HepG2 (cell line): ENCODE results near the gene TOR4A. TPM values are rescaled to one million over a fixed set of nuclear protein-coding genes. Genes with fewer than 3 reads are reported as not detected.

Source experiments
- ATAC-seq: fragments of 200-7000 bp; cut with Tn5 transposase; 3 replicates; pipeline ENCODE4 v1.9.1; 2020; ENCODE audit warnings: mild to moderate bottlenecking, moderate library complexity
- BruUV-seq: library from RNA; stranded (reverse); fragments of 400-500 nt; replicated peaks from 2 replicates; lab custom pipeline; 2021; lab: Mats Ljungman, UMichigan
- CTCF ChIA-PET: fragments of 300-600 bp; formaldehyde crosslinking; extraction: SDS; loops from one replicate; lab custom pipeline; 2021; ENCODE audit warnings: low total read pairs, inconsistent platforms, low intra/inter-chr PET ratio; lab: Yijun Ruan, JAX
- POLR2A ChIA-PET: fragments of 350-600 bp; sonication (Branson Sonifier 250); formaldehyde crosslinking; loops from one replicate; lab custom pipeline; 2020; ENCODE audit warnings: antibody characterized with exemption, inconsistent platforms; lab: Yijun Ruan, JAX
- DNase-seq: peaks from one replicate; pipeline ENCODE4 v3.0.0-alpha.2; 2015; ENCODE audit warnings: low spot score
- FAIRE-seq: peaks from 3 replicates; lab custom pipeline; 2011; peaks lifted over from hg19 to GRCh38; lab: Jason Lieb, UNC
- H2AFZ ChIP-seq: one replicate; pipeline ENCODE4 v1.6.1; 2011; ENCODE audit warnings: low read length, inconsistent platforms
- H3K27ac ChIP-seq: fragments of 300-600 bp; 3 replicates; pipeline ENCODE4 v1.8.0; 2011; ENCODE audit warnings: mixed run types, mild to moderate bottlenecking, mixed read lengths, low read length, inconsistent platforms; ENCODE audit not compliant: insufficient read depth; ENCODE audit errors: extremely low read length
- H3K27me3 ChIP-seq, 2 experiments: fragments of 200-600 bp in 1 of 2; 2 replicates in 1 of 2; 3 replicates in 1 of 2; pipeline versions ENCODE4 v1.6.0 to v1.8.0; 2011; ENCODE audit warnings: low read length in 2 of 2, mild to moderate bottlenecking in 2 of 2, moderate library complexity in 2 of 2, inconsistent platforms in 1 of 2; ENCODE audit not compliant: insufficient read depth in 2 of 2, control insufficient read depth in 1 of 2
- H3K36me3 ChIP-seq, 2 experiments: fragments of 200-600 bp in 1 of 2; replicated peaks in 1 of 2; 2 replicates in 1 of 2; 3 replicates in 1 of 2; pipeline versions ENCODE4 v1.5.1 to v1.8.0; 2011; ENCODE audit warnings: low read length in 2 of 2, inconsistent platforms in 1 of 2; ENCODE audit not compliant: insufficient read depth in 2 of 2, control insufficient read depth in 1 of 2
- H3K4me1 ChIP-seq: 2 replicates; pipeline ENCODE4 v1.5.1; 2012; ENCODE audit warnings: low read length, inconsistent platforms; ENCODE audit not compliant: insufficient read depth
- H3K4me2 ChIP-seq: 2 replicates; pipeline ENCODE4 v1.6.0; 2011; ENCODE audit warnings: low read depth, low read length, inconsistent platforms
- H3K4me3 ChIP-seq, 3 experiments: fragments of 200-600 bp in 1 of 3; sonication (generic), shearing (Covaris generic) in 1 of 3; replicated peaks in 1 of 3; 2 replicates each; pipeline ENCODE4 v1.5.1; 2011 to 2016; ENCODE audit warnings: low read length in 3 of 3, inconsistent platforms in 2 of 3, low read depth in 2 of 3, mild to moderate bottlenecking in 2 of 3, control low read depth in 1 of 3, mixed read lengths in 1 of 3; ENCODE audit not compliant: insufficient read depth in 1 of 3
- H3K79me2 ChIP-seq: one replicate; pipeline ENCODE4 v1.6.1; 2011; ENCODE audit warnings: low read length, inconsistent platforms; ENCODE audit not compliant: insufficient read depth
- H3K9ac ChIP-seq: 2 replicates; pipeline ENCODE4 v1.6.0; 2011; ENCODE audit warnings: mild to moderate bottlenecking, low read depth, low read length, inconsistent platforms; ENCODE audit not compliant: insufficient read depth
- H3K9me3 ChIP-seq: 2 replicates; pipeline ENCODE4 v1.5.1; 2012; ENCODE audit warnings: mild to moderate bottlenecking, low read length
- H4K20me1 ChIP-seq: 2 replicates; pipeline ENCODE4 v1.6.0; 2011; ENCODE audit warnings: inconsistent platforms, mild to moderate bottlenecking, low read length, moderate library complexity; ENCODE audit not compliant: insufficient read depth
- ARHGAP35 ChIP-seq: sonication (generic); formaldehyde crosslinking; IDR thresholded peaks from 2 replicates; pipeline ENCODE4 v1.9.0; 2022; ENCODE audit warnings: mild to moderate bottlenecking, inconsistent platforms, moderate library complexity, missing genetic modification reagents, borderline replicate concordance
- BCL6 ChIP-seq: IDR thresholded peaks from 2 replicates; pipeline ENCODE4 v1.6.1; 2016; ENCODE audit warnings: missing genetic modification reagents, missing compliant biosample characterization
- CSRNP1 ChIP-seq: sonication (generic); formaldehyde crosslinking; IDR thresholded peaks from 2 replicates; pipeline ENCODE4 v1.8.1; 2023; ENCODE audit warnings: mild to moderate bottlenecking, missing genetic modification reagents
- HNRNPLL ChIP-seq: fragments of 200-400 bp; formaldehyde crosslinking; IDR thresholded peaks from 2 replicates; pipeline ENCODE4 v1.6.1; 2017; ENCODE audit warnings: mild to moderate bottlenecking, low read depth, low read length; ENCODE audit not compliant: poor library complexity, severe bottlenecking
- KDM4B ChIP-seq: sonication (generic); formaldehyde crosslinking; IDR thresholded peaks from 2 replicates; pipeline ENCODE4 v1.4.0; 2020; ENCODE audit warnings: missing genetic modification reagents
- MAX ChIP-seq: IDR thresholded peaks from 2 replicates; pipeline ENCODE4 v1.6.1; 2012; ENCODE audit warnings: inconsistent platforms
- NCOA2 ChIP-seq: sonication (generic); formaldehyde crosslinking; IDR thresholded peaks from 2 replicates; pipeline ENCODE4 v1.8.0; 2022; ENCODE audit warnings: inconsistent platforms
- PBX3 ChIP-seq: sonication (generic); formaldehyde crosslinking; IDR thresholded peaks from 2 replicates; pipeline ENCODE4 v1.8.1; 2023; ENCODE audit warnings: missing genetic modification reagents, inconsistent platforms, borderline replicate concordance
- RXRA ChIP-seq: sonication (generic); formaldehyde crosslinking; IDR thresholded peaks from 2 replicates; pipeline ENCODE4 v1.5.1; 2020; ENCODE audit warnings: missing genetic modification reagents
- XBP1 ChIP-seq: sonication (generic); formaldehyde crosslinking; IDR thresholded peaks from 2 replicates; pipeline ENCODE4 v1.5.0; 2020; ENCODE audit warnings: missing genetic modification reagents
- ZBTB33 ChIP-seq: sonication (generic); formaldehyde crosslinking; IDR thresholded peaks from 2 replicates; pipeline ENCODE4 v1.4.0; 2020; ENCODE audit warnings: missing genetic modification reagents
- ZBTB38 ChIP-seq: sonication (generic); formaldehyde crosslinking; IDR thresholded peaks from 2 replicates; pipeline ENCODE4 v1.5.1; 2020; ENCODE audit warnings: mild to moderate bottlenecking, missing genetic modification reagents
- ZNF24 ChIP-seq: fragments of 450-650 bp; IDR thresholded peaks from 2 replicates; pipeline ENCODE4 v1.6.1; 2017; ENCODE audit warnings: antibody characterized with exemption, mild to moderate bottlenecking
- ZNF510 ChIP-seq: sonication (generic); formaldehyde crosslinking; IDR thresholded peaks from 2 replicates; pipeline ENCODE4 v1.4.0; 2020; ENCODE audit warnings: low read depth, mild to moderate bottlenecking, missing genetic modification reagents
- ZNF558 ChIP-seq: sonication (generic); formaldehyde crosslinking; IDR thresholded peaks from 2 replicates; pipeline ENCODE4 v1.9.0; 2022; ENCODE audit warnings: mild to moderate bottlenecking, missing genetic modification reagents, borderline replicate concordance
- ZNF691 ChIP-seq: sonication (generic); formaldehyde crosslinking; IDR thresholded peaks from 2 replicates; pipeline ENCODE4 v1.4.0; 2020; ENCODE audit warnings: missing genetic modification reagents, low read depth, mild to moderate bottlenecking, borderline replicate concordance
- ZNF713 ChIP-seq: sonication (generic); formaldehyde crosslinking; IDR thresholded peaks from 2 replicates; pipeline ENCODE4 v1.4.0; 2020; ENCODE audit warnings: mild to moderate bottlenecking, missing genetic modification reagents
- ZSCAN12 ChIP-seq: sonication (generic); formaldehyde crosslinking; IDR thresholded peaks from 2 replicates; pipeline ENCODE4 v1.9.0; 2021; ENCODE audit warnings: mild to moderate bottlenecking, missing genetic modification reagents
- WGBS: methylation state at CpG from one replicate; pipeline ENCODE4 v1.1.6; 2017; ENCODE audit warnings: low lambda C conversion rate; 5-methylcytosine and 5-hydroxymethylcytosine counted together
- in situ Hi-C: cut with HindIII; loops from 2 replicates; pipeline ENCODE4 v1.10.0; 2017; ENCODE audit warnings: low pct_unique_long_range_greater_than_20kb; ENCODE audit not compliant: extremely low pct_ligation_motif_present
- intact Hi-C: fragments of 100-400 bp; cut with micrococcal nuclease; formaldehyde crosslinking; loops from one replicate; pipeline ENCODE4 v1.10.0; 2022; ENCODE audit not compliant: unreplicated experiment
- polyA plus RNA-seq, 8 experiments: library from polyadenylated mRNA; depleted of rRNA in 3 of 8; stranded (reverse) in 7 of 8; unstranded in 1 of 8; fragments of >200 nt; fragmentation: Illumina TruSeq in 4 of 8; extraction: Trizol in 4 of 8; gene quantifications; 2 replicates each; pipeline versions ENCODE4 v1.2.1 to v1.2.3, GENCODE V29; 2011 to 2016; ENCODE audit warnings: low read depth in 4 of 8, missing spikeins in 1 of 8, mixed read lengths in 1 of 8; ENCODE audit not compliant: insufficient read depth in 1 of 8
- total RNA-seq, 5 experiments: library from RNA; depleted of rRNA; stranded (reverse); fragments of >200 nt; fragmentation: Illumina TruSeq; extraction: Trizol; gene quantifications; 2 replicates each; pipeline ENCODE4 v1.2.3, GENCODE V29; 2016; ENCODE audit warnings: low read depth in 1 of 5

Gene TOR4A
- total and polyA plus RNA-seq, 2 of the 13 experiments (the other 11 are each of a cell fraction or from before 2014, with no cell fraction given), result 11.1 to 14.2 TPM

GRCh38 chr9:137294681-137295237 is 17.2 kb downstream of the TOR4A start:
- no TSS peak for BruUV-seq
- peak; percentile 66 for ATAC-seq
- Histone ChIP-seq H3K27me3 (peaks cover 4 to 33% of the 10 kb centered on the region in 2 experiments; a peak in 4 of 5 replicates), H3K79me2 (no peaks in the 10 kb centered on the region), H3K4me3 (peak overlapping the region; percentile 34 to 67 (median 49); a peak in 5 of 6 replicates), H3K4me2 (peak overlapping the region; percentile 80), H4K20me1 (no peaks in the 10 kb centered on the region), H3K36me3 (no peaks in the 10 kb centered on the region), H3K9me3 (no peaks in the 10 kb centered on the region), H3K4me1 (peaks cover 61% of the 10 kb centered on the region), H3K27ac (no peak overlapping the region), H2AFZ (no peak overlapping the region), H3K9ac (peak overlapping the region; percentile 29)
- POLR2A ChIA-PET, result interaction anchor here (1.0 to 1.5 kb wide), 4 partner anchors 8 to 54 kb away, joined by 3 to 11 read pairs (median 5); partner anchors contain the start of genes NRARP, TOR4A and TUBB4B
- in situ Hi-C loops, result loop anchor here (5.0 kb wide), 1 partner anchor 113 kb away; no protein-coding TSS in a partner anchor
- CTCF ChIA-PET, result interaction anchor here (1.4 kb wide), 1 partner anchor 112 kb away, joined by 7 read pairs; no protein-coding TSS in a partner anchor
- WGBS, result 48% methylated on average over 28 of the region's 35 CpGs
- no peak for FAIRE-seq
- DNase-seq, result no peak
- intact Hi-C loops, result no loop called here
- TF ChIP-seq RXRA (CRISPR knock-in tag) (peak; percentile 14; the same call in 1 of the 2 replicates), CSRNP1 (CRISPR knock-in tag) (peak; percentile 52; the same call in 1 of the 2 replicates), PBX3 (CRISPR knock-in tag) (no peak), ARHGAP35 (no peak), NCOA2 (0 out of 2 replicates have a peak, but pooled peaks have one; percentile 13), HNRNPLL (peak; percentile 22), ZBTB33 (CRISPR knock-in tag) (peak; percentile 71), ZNF558 (CRISPR knock-in tag) (no peak), ZSCAN12 (CRISPR knock-in tag) (no peak), ZBTB38 (peak; percentile 60; the same call in 1 of the 2 replicates), KDM4B (no peak), MAX (peak; percentile 25; the same call in 1 of the 2 replicates), ZNF713 (CRISPR knock-in tag) (no peak), ZNF510 (CRISPR knock-in tag) (0 out of 2 replicates have a peak, but pooled peaks have one; percentile 62), BCL6 (CRISPR knock-in tag) (0 out of 2 replicates have a peak, but pooled peaks have one; percentile 22), ZNF691 (0 out of 2 replicates have a peak, but pooled peaks have one; percentile 13), XBP1 (CRISPR knock-in tag) (no peak), ZNF24 (no peak)
